Stimulated activated CD8-positive, alpha-beta memory T cell treated with anti-CD3 and anti-CD28 coated beads, Interleukin-2, amount 100 ng/mL, for 48 hours (primary cell): Measurements from ENCODE around the gene NDUFA5.
"Not testable (repeated sequence)": the region's sequence is repeated elsewhere in the genome, so short reads cannot be mapped to it uniquely, and the experiment has no call there.

Experiments used
- DNase-seq, 2 donors: peaks; one replicate each; pipeline ENCODE4 v3.0.0-alpha.2; 2020; ENCODE audit warnings: low read depth in 2 of 2

Gene NDUFA5

DNA sequence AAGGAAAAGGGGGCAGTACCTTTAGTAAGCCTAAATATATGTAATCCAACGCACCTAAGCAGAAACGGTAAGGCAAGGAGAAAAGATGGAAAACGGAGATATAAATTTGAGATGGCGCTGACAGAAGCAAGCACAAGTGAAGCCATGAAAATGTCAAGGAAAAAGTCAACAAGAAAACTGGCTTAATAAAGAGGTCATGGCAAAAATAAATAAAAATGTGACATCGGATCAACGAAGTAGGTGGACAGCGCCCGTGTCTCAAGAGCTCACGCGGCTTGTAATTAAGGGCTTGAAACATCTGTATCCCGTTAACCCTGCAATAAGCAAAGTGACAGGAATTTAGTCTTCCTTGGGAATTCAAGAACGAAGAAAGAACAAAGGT lies 611 bp downstream of the NDUFA5 start:
- no peak for DNase-seq

DNA sequence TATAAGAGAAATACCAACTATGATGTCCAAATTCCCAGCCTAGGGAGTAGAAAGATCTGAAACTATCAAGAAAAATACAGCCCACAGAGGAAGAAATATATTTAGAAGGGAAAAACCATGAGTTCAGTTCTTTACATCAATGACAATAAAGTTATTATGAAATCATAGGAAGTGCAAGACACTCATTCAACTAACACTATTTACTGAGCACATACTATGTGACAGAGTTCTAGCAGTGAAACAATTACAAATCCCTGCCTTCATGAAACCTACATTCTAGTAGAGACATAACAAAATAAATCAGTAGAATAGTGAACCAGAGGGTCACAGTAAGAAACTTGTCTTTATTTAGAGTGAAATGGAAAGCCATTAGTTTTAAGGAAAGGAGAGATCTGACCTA lies 2.1 kb downstream of the NDUFA5 start:
- no peak for DNase-seq

DNA sequence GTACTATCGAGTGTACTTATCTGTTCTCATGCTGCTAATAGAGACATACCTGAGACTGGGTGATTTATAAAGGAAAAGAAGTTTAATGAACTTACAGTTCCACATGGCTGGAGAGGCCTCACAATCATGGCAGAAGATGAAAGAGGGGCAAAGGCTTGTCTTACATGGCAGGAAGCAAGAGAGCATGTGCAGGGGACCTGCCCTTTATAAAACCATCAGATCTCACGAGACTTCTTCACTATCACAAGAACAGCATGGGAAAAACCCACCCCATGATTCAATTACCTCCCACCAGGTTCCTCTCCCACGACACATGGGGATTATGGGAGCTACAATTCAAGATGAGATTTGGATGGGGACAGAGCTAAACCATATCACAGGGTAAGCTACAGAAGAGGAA lies 4.5 kb downstream of the NDUFA5 start:
- no peak for DNase-seq

DNA sequence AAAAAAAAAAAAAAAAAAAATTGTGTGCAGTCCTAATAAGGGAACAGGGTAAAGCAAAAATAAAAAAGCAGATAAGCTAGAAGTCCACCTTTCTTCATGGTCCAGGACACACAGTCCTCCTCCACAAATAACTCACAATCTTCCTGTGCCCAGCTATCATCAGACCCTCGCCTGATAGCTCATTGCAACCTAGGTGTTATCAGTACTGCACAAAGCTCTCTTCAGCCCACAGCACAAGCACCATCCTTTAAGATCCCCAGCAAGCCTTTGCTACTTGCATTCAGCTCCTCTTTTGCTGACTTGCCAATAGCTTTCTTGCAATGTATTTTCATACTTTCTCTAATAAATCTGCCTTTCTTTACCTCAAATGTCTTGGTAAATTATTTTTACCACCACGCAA lies 5.0 kb downstream of the NDUFA5 start:
- no peak for DNase-seq

- not testable (repeated sequence) for DNase-seq
These were observed 5.5 kb downstream of the NDUFA5 start for GRCh38 chr7:123552134-123552533.

DNA sequence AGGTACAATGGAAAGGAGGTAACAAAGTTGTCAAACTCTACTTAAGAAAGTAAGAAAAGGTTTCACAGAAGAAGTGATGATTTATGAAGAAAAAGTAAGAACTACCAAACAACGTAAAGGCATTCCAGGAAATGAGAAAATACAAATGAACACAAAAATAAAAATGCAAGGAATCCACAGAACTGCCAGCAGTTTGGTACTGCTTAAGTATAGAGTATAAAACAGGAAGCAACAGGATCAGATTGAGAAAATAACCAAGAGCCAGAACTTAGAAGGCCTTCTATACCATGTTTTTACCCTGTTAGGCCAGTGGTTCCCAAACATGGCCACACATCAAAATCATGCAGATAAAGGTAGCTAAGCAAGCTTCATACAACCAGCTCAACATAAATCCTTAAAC lies 9.2 kb downstream of the NDUFA5 start:
- DNase-seq = no peak

DNA sequence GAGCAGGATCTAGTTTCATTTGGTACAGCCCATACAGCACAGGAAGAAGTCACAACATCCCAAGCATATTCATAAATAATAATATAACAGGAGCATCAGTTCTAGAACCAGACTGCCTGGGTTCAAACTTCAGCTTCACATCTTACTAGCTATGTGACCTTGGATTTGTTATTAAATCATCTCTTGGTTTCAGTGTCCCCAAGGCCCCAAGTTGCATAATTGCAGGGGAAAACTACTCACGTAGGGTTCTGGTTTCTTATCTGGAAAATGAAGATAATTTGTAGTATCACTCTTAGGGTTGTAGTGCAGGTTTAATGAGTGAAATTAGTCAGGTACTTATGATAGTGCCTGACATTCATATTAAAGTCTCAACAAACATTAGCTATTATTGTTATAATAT lies 17.7 kb downstream of the NDUFA5 start:
- no peak for DNase-seq

GRCh38 chr7:123538897-123539296 lies 18.7 kb downstream of the NDUFA5 start:
- DNase-seq = no peak

DNA sequence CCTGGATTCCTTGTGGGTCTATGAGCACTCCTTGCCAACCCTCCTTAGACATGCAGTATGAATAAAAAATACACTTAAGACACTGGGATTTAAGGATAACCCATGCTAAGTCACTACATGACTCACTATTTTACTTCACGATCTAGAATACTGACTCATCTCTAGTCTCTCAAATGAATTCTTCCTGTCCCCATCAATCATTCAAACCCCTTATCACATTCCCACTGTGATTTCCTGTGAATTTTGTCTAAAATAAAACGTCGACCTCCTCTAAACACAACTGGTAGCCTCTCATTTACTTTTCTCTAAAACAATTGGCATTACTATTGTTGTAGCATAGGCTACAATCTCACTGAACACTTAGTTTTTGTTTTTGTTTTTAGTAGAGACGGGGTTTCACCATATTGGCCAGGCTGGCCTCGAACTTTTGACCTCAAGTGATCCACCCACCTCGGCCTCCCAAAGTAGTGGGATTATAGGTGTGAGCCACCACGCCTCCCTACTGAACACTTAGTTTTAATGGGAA lies 19.4 kb downstream of the NDUFA5 start:
- DNase-seq = no peak

DNA sequence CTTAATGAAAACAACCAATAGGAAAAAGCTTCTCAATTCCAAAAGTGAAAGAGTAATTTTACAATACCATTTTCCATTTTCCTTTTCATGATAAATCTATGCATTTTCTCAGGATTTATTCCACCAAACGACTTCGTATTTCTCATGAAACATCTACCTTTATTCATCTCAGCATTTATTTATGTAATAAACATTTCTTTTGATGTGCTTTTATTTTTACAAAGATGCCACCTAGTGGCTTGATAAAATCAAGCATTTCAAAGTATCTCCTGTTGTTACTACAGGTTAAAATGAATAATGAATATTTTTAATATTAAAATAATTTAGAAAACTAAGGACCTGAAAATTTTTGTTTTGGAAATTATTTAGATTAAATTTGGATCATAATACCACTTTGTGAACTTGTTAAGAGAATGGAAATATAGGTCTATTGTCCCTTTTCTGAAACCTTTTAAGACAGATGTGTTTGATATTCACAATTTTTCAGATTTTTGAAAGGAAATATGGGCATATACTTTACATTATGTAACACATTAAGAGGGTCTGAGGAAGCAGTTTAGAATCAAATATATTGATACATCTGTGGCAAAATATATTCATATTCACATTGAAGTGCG lies 20.5 kb downstream of the NDUFA5 start:
- no peak for DNase-seq

DNA sequence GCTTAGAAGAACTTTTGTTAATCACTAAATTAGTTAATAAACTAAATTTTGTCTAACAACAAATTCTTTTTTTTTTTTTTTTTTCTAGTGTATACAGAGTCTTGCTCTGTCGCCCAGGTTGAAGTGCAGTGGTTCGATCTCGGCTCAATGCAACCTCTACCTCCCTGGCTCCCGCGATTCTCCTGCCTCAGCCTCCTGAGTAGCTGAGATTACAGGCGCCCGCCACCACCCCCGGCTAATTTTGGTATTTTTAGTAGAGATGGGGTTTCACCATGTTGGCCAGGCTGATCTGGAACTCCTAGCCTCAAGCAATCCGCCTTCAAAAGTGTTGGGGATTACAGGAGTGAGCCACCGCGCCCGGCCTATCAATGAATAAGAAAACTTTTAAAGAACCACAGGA lies 22.1 kb downstream of the NDUFA5 start:
- DNase-seq = no peak

DNA sequence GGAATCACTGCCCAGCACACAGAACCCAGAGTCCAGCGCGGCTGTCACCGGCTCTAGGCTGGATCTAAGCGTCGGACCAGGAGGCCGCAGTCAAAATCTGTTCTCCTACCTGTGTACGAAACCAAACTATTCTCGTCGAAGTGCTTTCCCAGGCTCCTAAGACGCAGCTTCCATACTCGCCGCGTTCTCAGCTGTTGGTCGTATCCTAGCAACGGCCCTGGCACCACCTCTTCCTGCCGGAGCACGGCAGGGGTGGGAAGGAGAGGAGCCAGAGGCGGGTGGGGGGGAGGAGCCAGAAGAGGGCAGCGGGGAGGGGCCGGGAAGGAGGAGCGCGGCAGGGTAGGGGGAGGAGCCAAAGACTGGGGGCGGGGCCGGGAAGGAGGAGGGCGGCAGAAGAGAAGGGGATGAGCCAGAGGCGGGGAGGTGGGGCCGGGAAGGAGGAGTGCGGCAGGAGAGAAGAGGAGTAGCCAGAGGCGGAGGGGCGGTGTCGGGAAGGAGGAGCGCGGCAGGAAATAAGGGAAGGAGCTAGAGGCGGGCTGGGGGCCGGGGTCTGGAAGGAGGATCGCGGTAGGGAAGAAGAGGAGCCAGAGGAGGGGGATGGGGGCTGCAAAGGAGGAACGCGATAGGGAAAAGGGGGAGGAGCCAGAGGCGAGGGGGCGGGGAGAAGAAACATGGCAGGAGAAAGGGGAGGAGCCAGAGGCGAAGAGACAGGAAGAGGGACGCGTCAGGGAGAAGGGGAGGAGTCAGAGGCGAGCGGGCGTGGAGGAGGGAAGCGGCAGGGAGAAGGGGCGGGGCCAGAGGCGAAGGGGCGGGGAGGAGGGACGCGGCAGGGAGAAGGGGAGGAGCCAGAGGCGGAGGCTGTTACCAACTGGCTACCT lies 23.0 kb downstream of the NDUFA5 start, which contains the start of gene IQUB:
Gene IQUB (minus strand): TSS at position 213 of the 878 bp plus-strand sequence. CDS start 22,255 bp downstream, outside the sequence.
- DNase-seq = peak; percentile 91 to 97

GRCh38 chr7:123533929-123534382 lies 23.7 kb downstream of the NDUFA5 start:
- DNase-seq = no peak

DNA sequence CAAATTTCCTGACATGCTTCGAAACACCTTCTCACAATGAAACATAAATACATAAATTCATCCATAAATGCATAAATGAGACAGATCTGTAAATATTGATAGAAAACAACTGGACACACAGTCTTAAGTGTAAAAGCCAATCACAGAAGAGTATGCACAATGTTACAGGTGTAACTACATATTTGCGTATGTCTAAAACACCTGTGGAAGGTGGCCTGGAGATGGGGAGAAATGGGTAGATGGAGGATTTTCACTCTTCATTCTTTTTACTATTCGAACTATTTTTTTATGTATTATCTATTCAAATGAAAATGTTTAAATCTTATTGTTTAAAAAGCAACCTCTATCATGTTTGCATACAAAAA lies 24.1 kb downstream of the NDUFA5 start:
- DNase-seq = no peak

- not testable (repeated sequence) for DNase-seq
These were observed 24.6 kb downstream of the NDUFA5 start for GRCh38 chr7:123532788-123533552.

- DNase-seq = not testable (repeated sequence)
These were observed 25.3 kb downstream of the NDUFA5 start for GRCh38 chr7:123532343-123532742.

DNA sequence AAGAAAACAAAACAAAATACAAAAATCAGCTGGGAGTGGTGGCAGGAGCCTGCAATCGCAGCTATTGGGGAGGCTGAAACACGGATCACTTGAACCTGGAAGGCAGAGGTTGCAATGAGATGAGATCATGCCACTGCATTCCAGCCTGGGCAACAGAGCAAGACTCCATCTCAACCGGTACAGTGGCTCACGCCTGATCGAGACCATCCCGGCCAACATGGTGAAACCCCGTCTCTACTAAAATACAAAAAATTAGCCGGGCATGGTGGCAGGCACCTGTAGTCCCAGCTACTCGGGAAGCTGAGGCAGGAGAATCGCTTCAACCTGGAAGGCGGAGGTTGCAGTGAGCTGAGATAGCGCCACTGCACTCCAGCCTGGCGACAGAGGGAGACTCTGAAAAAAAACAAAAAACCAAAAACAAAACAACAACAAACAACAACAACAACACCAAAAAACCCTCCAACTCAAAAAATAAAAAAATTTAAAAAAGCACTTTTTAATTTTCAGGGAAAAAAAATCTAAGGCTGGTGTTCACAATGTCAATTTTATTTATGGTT lies 27.5 kb downstream of the NDUFA5 start:
- DNase-seq = not testable (repeated sequence)

DNA sequence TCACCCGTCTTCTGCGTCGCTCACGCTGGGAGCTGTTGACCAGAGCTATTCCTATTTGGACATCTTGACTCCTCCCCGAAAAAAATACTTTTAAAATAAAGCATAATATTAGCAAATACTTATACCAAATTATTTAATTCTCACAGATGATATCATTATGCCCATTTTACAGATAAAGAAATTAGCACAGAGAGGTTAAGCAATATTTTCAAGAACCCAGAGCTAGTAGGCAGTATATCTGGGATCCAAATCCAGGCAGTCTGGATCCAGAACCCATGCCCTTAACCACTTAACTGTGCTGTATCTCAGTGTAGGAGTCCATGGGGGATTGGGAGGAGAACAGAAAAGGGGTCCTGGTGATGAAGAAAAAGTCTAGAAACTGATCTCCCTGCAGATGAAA lies 29.4 kb downstream of the NDUFA5 start:
- no peak for DNase-seq

- DNase-seq = not testable (repeated sequence)
These were observed 29.8 kb downstream of the NDUFA5 start for GRCh38 chr7:123527712-123528225.

DNA sequence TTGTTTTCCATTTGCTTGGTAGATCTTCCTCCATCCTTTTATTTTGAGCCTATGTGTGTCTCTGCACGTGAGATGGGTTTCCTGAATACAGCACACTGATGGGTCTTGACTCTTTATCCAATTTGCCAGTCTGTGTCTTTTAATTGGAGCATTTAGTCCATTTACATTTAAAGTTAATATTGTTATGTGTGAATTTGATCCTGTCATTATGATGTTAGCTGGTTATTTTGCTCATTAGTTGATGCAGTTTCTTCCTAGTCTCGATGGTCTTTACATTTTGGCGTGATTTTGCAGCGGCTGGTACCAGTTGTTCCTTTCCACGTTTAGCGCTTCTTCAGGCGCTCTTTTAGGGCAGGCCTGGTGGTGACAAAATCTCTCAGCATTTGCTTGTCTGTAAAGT lies 31.1 kb downstream of the NDUFA5 start:
- DNase-seq = not testable (repeated sequence)

- no peak for DNase-seq
These were observed 35.6 kb downstream of the NDUFA5 start for GRCh38 chr7:123522066-123522465.

DNA sequence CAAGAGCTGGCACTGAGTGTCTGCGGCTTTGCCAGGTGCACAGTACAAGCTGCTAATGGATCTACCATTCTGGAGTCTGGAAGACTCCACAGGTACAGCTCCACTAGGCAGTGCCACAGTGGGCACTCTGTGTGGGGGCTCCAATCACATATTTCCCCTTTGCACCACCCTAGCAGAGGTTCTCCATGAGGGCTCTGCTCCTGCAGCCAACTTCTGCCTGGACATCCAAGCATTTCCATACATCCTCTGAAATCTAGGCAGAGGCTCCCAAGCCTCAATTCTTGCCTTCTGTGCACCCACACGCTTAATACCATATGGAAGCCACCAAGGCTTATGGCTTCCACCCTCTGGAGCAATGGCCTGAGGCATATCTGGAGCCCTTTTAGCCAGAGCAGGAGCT lies 52.4 kb downstream of the NDUFA5 start:
- no peak for DNase-seq
